SH-SY5Y (cell line): ENCODE data around the gene RRAS.

ENCODE experiments used
- GATA2 ChIP-seq: IDR thresholded peaks from 2 replicates; pipeline ENCODE4 v1.6.1; 2011; ENCODE audit warnings: mild to moderate bottlenecking, low read depth, low read length
- GATA3 ChIP-seq: IDR thresholded peaks from 2 replicates; pipeline ENCODE4 v1.6.1; 2011; ENCODE audit warnings: low read depth, mild to moderate bottlenecking, low read length, moderate library complexity

DNA sequence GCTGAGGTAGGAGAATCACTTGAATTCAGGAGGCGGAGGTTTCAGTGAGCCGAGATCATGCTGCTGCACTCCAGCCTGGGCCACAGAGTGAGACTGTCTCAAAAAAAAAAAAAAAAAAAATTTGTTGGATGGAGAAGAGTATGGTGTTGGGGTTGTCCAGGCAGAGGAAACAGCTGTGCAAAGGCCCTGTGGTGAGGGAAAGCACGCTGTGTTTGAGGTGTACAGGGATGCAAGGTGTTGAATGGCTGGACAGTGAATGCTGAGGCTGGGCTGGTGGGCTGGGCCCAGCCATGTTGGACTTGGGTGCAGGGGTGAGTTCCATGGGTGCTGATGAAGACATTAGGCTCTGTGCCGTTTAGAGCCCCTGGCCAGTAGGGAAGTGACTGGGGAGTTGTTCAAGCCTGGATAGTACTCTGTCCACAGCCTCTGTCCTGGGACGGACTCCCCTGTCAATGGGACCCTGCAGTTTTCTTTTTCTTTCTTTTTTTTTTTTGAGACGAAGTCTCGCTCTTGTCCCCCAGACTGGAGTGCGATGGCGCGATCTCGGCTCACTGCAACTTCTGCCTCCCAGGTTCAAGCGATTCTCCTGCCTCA, 30.3 kb downstream of the RRAS start:
- TF ChIP-seq GATA2 = no peak
- no peak for TF ChIP-seq GATA3
